ENCODE measurements around the gene ZNF541. TPM values are rescaled to one million over a fixed set of nuclear protein-coding genes. Genes with fewer than 3 reads are reported as not detected.
A peak's percentile ranks its signal among the peaks of the same experiment; 100 is the strongest.

Gene ZNF541
- total and polyA plus RNA-seq, 12 donors: 0.18 to 14.5 (median 4.9) TPM

DNA sequence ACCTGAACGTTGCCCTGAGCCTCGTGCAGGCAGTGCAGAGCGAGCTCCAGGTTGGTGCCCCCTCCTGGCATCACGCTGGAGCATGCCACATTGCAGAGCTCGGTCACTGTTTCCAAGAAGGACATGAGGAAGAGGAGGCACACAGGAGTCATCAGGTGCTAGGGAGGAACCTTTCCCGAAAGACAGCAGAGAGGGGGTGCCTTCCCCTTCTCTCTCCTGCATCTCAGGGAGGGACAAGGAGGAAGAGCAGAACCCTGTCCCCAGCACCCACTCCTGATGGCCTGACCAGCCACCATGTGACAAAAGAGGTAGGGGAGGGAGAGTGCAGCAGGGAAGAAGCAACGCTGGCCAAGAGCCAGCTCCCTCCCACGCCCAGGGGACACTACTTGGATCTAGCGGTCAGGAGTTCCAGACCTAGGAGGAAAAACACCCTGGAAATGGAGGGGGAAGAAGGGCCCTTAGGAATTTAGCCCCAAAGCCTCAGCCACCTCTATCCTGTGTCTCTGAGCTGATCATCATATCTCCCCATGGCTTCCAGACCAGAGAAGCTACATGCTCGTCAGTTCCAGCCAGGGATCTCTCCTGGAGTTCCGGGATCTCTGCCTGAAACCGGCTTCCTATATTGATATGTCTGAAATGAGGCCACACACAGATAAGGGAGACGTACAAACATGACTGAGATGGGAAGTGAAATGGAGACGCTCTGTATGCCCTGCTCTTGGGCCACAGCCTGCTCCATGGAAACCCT is 41.1 kb downstream of the ZNF541 start:
- no peak overlapping the region for H3K27ac ChIP-seq
- DNase-seq: no peak
- H3K4me1 ChIP-seq (replicated peaks in 1 of 2): no peaks in the 10 kb centered on the region
- H3K9me3 ChIP-seq (replicated peaks in 1 of 3): no peaks in the 10 kb centered on the region
- TF ChIP-seq, protein P1, sequence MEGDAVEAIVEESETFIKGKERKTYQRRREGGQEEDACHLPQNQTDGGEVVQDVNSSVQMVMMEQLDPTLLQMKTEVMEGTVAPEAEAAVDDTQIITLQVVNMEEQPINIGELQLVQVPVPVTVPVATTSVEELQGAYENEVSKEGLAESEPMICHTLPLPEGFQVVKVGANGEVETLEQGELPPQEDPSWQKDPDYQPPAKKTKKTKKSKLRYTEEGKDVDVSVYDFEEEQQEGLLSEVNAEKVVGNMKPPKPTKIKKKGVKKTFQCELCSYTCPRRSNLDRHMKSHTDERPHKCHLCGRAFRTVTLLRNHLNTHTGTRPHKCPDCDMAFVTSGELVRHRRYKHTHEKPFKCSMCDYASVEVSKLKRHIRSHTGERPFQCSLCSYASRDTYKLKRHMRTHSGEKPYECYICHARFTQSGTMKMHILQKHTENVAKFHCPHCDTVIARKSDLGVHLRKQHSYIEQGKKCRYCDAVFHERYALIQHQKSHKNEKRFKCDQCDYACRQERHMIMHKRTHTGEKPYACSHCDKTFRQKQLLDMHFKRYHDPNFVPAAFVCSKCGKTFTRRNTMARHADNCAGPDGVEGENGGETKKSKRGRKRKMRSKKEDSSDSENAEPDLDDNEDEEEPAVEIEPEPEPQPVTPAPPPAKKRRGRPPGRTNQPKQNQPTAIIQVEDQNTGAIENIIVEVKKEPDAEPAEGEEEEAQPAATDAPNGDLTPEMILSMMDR (IDR thresholded peaks at IDR 0.05): no peak
- TF ChIP-seq POLR2A (IDR thresholded peaks at IDR 0.05): no peak
- no peaks in the 10 kb centered on the region for H3K36me3 ChIP-seq (replicated peaks in 1 of 2)
- 61 to 70% (median 65%) methylated on average over 10 to 14 of the region's 14 CpGs for WGBS, 4 donors
- no peak overlapping the region for H3K4me3 ChIP-seq
- H3K27me3 ChIP-seq: no peaks in the 10 kb centered on the region
- intact Hi-C loops (cut with DNase I): loop anchor here in 1 of 2 donors (10.0 kb wide), 1 partner anchor 173 kb away; no protein-coding TSS in a partner anchor

DNA sequence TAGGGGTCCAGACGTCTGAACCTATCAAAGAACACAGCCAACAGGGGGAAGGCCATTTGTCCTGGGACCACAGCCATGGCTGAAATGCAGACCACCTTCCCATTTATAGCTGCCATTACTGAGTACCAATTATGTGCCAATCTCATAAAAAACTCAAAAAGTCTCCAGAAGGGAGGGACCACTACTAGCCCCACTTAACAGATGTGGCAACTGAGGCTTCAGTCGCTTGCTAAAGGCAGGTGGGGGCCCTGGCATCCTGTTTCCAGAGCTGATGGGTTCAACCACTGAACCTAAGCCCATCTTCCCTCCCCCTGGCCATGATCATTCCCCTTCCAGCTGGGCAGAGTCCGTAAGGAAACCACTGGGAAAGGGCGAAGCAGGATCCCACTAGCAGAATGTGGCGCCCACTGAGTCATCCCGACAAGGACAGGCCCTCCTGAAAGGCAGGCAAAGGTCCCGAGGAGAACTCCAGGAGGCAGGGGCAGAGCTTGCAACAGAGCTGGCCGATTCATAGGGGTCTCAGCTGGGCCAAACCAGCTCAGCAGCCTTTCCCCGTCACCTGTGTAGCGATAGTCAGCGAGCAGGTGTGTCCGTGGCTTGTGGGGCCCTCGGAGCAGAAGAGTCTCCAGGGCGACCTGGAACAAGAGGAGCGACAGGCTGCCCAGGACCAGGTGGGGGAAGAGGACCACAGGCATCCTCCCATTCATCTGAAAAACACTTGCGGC is 43.8 kb downstream of the ZNF541 start:
- no peak for DNase-seq
- TF ChIP-seq, protein P1 (IDR thresholded peaks at IDR 0.05): no peak
- TF ChIP-seq POLR2A (IDR thresholded peaks at IDR 0.05): no peak
- Histone ChIP-seq H3K4me1 (replicated peaks in 1 of 2) (no peaks in the 10 kb centered on the region), H3K36me3 (replicated peaks in 1 of 2) (no peaks in the 10 kb centered on the region), H3K27me3 (no peaks in the 10 kb centered on the region), H3K9me3 (replicated peaks in 1 of 3) (no peaks in the 10 kb centered on the region), H3K4me3 (no peak overlapping the region), H3K27ac (no peak overlapping the region)
- WGBS, 4 donors: 68 to 85% (median 84%) methylated on average over 10 to 16 of the region's 16 CpGs
- intact Hi-C loops (cut with DNase I): no loop called here

DNA sequence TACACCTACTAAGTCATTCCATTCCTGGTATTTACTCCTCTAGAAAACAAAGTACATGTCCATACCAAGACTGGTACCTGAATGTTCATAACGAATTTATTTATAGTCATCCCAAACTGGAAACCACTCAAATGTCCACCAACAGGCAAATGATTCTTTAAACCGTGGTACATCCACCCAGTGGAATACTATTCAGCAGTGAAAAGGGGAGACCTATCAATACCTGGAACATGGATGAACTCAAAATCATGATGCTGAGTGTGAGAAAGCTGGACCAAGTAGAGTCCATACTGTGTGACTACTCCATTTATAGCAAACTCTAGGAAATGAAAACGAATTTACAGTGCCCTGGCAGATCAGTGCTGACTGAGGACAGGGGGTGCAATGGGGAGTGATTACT is 46.1 kb downstream of the ZNF541 start:
- Histone ChIP-seq H3K27me3 (no peaks in the 10 kb centered on the region), H3K4me1 (replicated peaks in 1 of 2) (no peaks in the 10 kb centered on the region), H3K9me3 (replicated peaks in 1 of 3) (no peaks in the 10 kb centered on the region), H3K4me3 (no peak overlapping the region), H3K27ac (no peak overlapping the region), H3K36me3 (replicated peaks in 1 of 2) (no peaks in the 10 kb centered on the region)
- DNase-seq: no peak
- TF ChIP-seq POLR2A (IDR thresholded peaks at IDR 0.05): no peak
- TF ChIP-seq, protein P1 (IDR thresholded peaks at IDR 0.05): no peak
- 85 to 92% (median 87%) methylated on average over 3 of the region's 3 CpGs for WGBS, 4 donors
- intact Hi-C loops (cut with DNase I): no loop called here

DNA sequence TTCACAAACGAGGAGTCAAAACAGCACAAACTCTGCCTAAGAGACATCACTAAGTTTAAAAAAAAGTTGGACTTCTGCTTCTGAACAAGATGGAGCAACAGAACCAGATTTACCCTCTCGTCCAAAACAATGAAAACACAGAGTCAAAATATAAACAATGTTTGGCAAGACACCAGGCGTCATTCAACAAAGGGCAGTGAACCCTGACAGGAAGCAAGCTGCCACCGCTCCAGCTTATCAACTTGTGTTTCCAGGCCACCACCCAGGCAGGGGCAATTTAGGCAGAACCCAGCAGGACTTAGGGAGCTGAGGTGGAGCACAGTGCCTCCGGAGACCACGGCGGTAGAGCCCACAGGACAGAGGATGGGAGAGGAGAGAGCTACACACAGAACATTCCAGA is 49.5 kb downstream of the ZNF541 start:
- TF ChIP-seq, protein P1 (IDR thresholded peaks at IDR 0.05): no peak
- DNase-seq: peak in 1 of 7 donors; percentile 37
- Histone ChIP-seq H3K36me3 (replicated peaks in 1 of 2) (no peaks in the 10 kb centered on the region), H3K4me3 (no peak overlapping the region), H3K27me3 (no peaks in the 10 kb centered on the region), H3K27ac (no peak overlapping the region), H3K9me3 (replicated peaks in 1 of 3) (no peaks in the 10 kb centered on the region), H3K4me1 (replicated peaks in 1 of 2) (no peaks in the 10 kb centered on the region)
- WGBS, 4 donors: 47 to 57% (median 54%) methylated on average over 7 of the region's 7 CpGs
- intact Hi-C loops (cut with DNase I): loop anchor here in 1 of 2 donors (5.0 kb wide), 1 partner anchor 86 kb away; no protein-coding TSS in a partner anchor

Small RNA genes within 50 kb of the gene (small RNA-seq; reads per million reads assigned to genes)
- 0 reads per million in 2 donors for gene RN7SL322P

Other genes starting within 250 kb of the ZNF541 start
- gene C5AR2, start 241.0 kb downstream of the ZNF541 start, total RNA-seq: 1 to 10 TPM in 7 of 9 donors, under 1 TPM in 2; 0.28 to 4.4 (median 2.6) TPM
- 1 to 10 TPM in 1 of 3 donors, under 1 TPM in 2; 0.37 to 1.1 (median 0.57) TPM for gene C5AR2, start 241.0 kb downstream of the ZNF541 start, polyA plus RNA-seq
- 10 to 100 TPM in 6 of 9 donors, 1 to 10 TPM in 3; 6.3 to 16.9 (median 10.8) TPM for gene DHX34, start 223.8 kb downstream of the ZNF541 start, total RNA-seq
- gene DHX34, start 223.8 kb downstream of the ZNF541 start, polyA plus RNA-seq: 10 to 100 TPM in 2 of 3 donors, 1 to 10 TPM in 1; 5.0 to 49.7 (median 28.2) TPM
- gene MEIS3, start 153.6 kb downstream of the ZNF541 start, total RNA-seq: 1 to 10 TPM; 2.4 to 9.4 (median 4.7) TPM
- gene MEIS3, start 153.6 kb downstream of the ZNF541 start, polyA plus RNA-seq: 10 to 100 TPM in 1 of 3 donors, 1 to 10 TPM in 2; 2.1 to 15.5 (median 8.9) TPM
- gene SLC8A2, start 101.3 kb downstream of the ZNF541 start, total RNA-seq: 1 to 10 TPM in 4 of 9 donors, under 1 TPM in 2, not detected in 3; 0.22 to 6.1 (median 2.6) TPM
- gene SLC8A2, start 101.3 kb downstream of the ZNF541 start, polyA plus RNA-seq: 1 to 10 TPM in 2 of 3 donors, under 1 TPM in 1; 0.74 to 3.1 (median 3.0) TPM
- gene KPTN, start 88.9 kb downstream of the ZNF541 start, total RNA-seq: 10 to 100 TPM in 4 of 9 donors, 1 to 10 TPM in 5; 2.9 to 25.6 (median 9.7) TPM
- 100 to 1,000 TPM in 1 of 3 donors, 10 to 100 TPM in 1, 1 to 10 TPM in 1; 7.3 to 121 (median 37.5) TPM for gene KPTN, start 88.9 kb downstream of the ZNF541 start, polyA plus RNA-seq
- 100 to 1,000 TPM; 122 to 481 (median 265) TPM for gene NAPA, start 58.1 kb downstream of the ZNF541 start, total RNA-seq
- 100 to 1,000 TPM; 200 to 283 (median 244) TPM for gene NAPA, start 58.1 kb downstream of the ZNF541 start, polyA plus RNA-seq
- 10 to 100 TPM in 4 of 9 donors, 1 to 10 TPM in 5; 1.8 to 16.8 (median 6.7) TPM for gene BICRA, start 36.0 kb upstream of the ZNF541 start, total RNA-seq
- gene BICRA, start 36.0 kb upstream of the ZNF541 start, polyA plus RNA-seq: 10 to 100 TPM in 2 of 3 donors, 1 to 10 TPM in 1; 4.3 to 24.6 (median 14.5) TPM
- gene EHD2, start 140.3 kb upstream of the ZNF541 start, total RNA-seq: 100 to 1,000 TPM in 6 of 9 donors, 10 to 100 TPM in 2, 1 to 10 TPM in 1; 5.8 to 170 (median 120) TPM
- 100 to 1,000 TPM in 1 of 3 donors, 10 to 100 TPM in 2; 34.1 to 101 (median 73.4) TPM for gene EHD2, start 140.3 kb upstream of the ZNF541 start, polyA plus RNA-seq
- gene NOP53, start 172.4 kb upstream of the ZNF541 start, total RNA-seq: 100 to 1,000 TPM; 118 to 420 (median 310) TPM
- gene NOP53, start 172.4 kb upstream of the ZNF541 start, polyA plus RNA-seq: 100 to 1,000 TPM; 119 to 375 (median 359) TPM
- 100 to 1,000 TPM; 102 to 479 (median 163) TPM for gene SELENOW, start 205.6 kb upstream of the ZNF541 start, total RNA-seq
- gene SELENOW, start 205.6 kb upstream of the ZNF541 start, polyA plus RNA-seq: 100 to 1,000 TPM; 106 to 325 (median 260) TPM
- gene TPRX1, start 231.4 kb upstream of the ZNF541 start, total RNA-seq: not detected
- gene TPRX1, start 231.4 kb upstream of the ZNF541 start, polyA plus RNA-seq: not detected
- gene CRX, start 248.8 kb upstream of the ZNF541 start, total RNA-seq: not detected
- under 1 TPM in 1 of 3 donors, not detected in 2; 0.32 TPM for gene CRX, start 248.8 kb upstream of the ZNF541 start, polyA plus RNA-seq